ENCODE measurements around the gene FOCAD.

FOCAD gene

GRCh38 chr9:20713172-20713571, 29.1 kb downstream of the FOCAD start:
- no peaks in the 10 kb centered on the region for H3K4me1 ChIP-seq (ENCODE audit: control insufficient read depth, low read depth, low read length)
- H3K9me3 ChIP-seq (ENCODE audit: control insufficient read depth, low read depth, low read length), result no peaks in the 10 kb centered on the region
- H3K27me3 ChIP-seq (ENCODE audit: control insufficient read depth, insufficient read depth, low read length), result no peaks in the 10 kb centered on the region
- H3K4me3 ChIP-seq (ENCODE audit: low read length), result no peak overlapping the region
- peaks cover under 1% of the 10 kb centered on the region for H3K36me3 ChIP-seq (ENCODE audit: control insufficient read depth, low read depth, low read length)
- H3K9ac ChIP-seq (ENCODE audit: low read length), result no peak overlapping the region
- no peak overlapping the region for H3K27ac ChIP-seq (ENCODE audit: low read length)

DNA sequence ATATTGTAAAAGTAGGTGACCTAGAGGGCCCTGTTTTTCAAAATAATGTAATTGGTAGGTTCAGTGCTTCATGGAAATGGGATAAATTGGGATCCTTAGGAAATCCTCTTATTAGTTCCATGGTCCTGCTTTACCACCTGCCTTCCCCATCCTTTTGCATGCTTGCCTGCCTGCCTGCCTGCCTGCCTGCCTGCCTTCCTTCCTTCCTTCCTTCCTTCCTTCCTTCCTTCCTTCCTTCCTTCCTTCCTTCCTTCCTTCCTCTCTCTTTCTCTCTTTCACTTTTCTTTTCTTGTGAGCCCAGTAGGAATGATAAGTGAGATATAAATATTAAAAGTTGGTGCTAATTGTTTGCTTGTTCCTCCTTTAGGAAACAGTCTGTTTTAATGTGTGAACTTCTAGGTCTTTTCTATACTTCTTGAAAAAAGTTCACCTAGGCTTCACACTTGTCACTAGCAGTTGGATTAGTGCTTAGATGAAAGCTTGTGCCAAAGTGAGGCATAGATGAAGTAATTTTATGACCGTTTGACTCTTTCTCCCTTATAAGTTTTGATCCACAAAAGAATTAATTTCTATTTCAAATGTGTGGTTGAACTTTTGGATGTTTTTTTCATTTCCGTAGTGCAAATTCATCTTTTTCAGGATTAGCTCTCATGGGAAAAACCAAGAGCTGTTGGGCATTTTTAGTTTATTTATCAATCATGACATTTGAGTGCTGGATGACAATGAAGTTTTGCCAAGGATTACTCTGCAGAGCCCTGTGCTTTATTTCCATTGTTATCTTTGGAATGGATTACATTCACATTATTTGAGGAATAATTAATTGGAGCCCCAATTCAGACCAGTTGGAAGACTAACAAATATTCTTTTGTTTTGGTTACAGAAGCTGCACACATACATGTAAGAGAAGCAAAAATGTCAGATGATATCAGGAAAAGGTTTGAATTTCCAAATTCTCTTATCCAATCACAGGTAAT, 30.7 kb downstream of the FOCAD start:
- no peaks in the 10 kb centered on the region for H3K4me1 ChIP-seq (ENCODE audit: control insufficient read depth, low read depth, low read length)
- H3K27ac ChIP-seq (ENCODE audit: low read length), result no peak overlapping the region
- H3K9ac ChIP-seq (ENCODE audit: low read length), result no peak overlapping the region
- peaks cover 3% of the 10 kb centered on the region for H3K36me3 ChIP-seq (ENCODE audit: control insufficient read depth, low read depth, low read length)
- no peaks in the 10 kb centered on the region for H3K9me3 ChIP-seq (ENCODE audit: control insufficient read depth, low read depth, low read length)
- H3K4me3 ChIP-seq (ENCODE audit: low read length), result no peak overlapping the region
- no peaks in the 10 kb centered on the region for H3K27me3 ChIP-seq (ENCODE audit: control insufficient read depth, insufficient read depth, low read length)

DNA sequence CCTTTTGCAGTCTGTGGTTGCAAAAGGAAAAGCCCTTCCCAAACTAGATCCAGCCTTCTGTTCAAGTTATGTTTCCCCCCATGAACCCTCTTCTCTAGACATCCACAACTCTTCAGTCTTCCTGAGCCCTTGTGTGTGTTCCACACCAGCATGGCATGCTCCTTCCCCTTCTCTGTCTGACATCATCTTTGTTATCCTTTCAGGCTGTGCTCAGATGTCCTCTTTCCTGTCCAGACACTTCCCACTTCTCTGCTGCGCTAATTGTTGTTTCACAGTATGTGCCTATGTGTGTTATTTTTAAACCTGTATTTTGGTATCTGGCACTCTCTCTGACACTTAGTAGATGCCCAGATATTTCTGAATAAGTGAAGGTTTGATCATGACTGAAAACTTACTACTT, 38.2 kb downstream of the FOCAD start:
- no peaks in the 10 kb centered on the region for H3K27me3 ChIP-seq (ENCODE audit: control insufficient read depth, insufficient read depth, low read length)
- H3K9ac ChIP-seq (ENCODE audit: low read length), result no peak overlapping the region
- no peak overlapping the region for H3K4me3 ChIP-seq (ENCODE audit: low read length)
- peaks cover 21% of the 10 kb centered on the region for H3K36me3 ChIP-seq (ENCODE audit: control insufficient read depth, low read depth, low read length)
- H3K4me1 ChIP-seq (ENCODE audit: control insufficient read depth, low read depth, low read length), result no peaks in the 10 kb centered on the region
- H3K27ac ChIP-seq (ENCODE audit: low read length), result no peak overlapping the region
- H3K9me3 ChIP-seq (ENCODE audit: control insufficient read depth, low read depth, low read length), result no peaks in the 10 kb centered on the region

DNA sequence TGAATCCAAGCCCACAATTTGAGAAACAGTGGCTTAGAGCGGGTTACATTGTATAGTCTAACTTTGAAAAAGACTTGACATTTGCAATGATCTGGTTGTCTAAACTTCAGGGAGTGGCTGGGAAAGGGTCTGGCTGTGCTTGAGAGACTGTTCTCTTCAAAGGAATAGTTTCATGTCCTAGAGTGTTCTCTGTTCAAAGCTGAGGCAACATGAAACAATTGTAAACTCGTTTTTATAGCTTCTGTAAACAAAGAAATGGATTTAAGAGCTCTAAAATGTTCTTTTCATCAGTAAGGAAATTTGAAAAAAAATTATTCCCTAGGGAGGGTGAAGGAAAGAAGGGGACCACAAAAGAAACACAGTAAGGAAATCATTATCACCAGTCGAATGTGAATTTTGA, 41.6 kb downstream of the FOCAD start:
- no peak overlapping the region for H3K9ac ChIP-seq (ENCODE audit: low read length)
- no peaks in the 10 kb centered on the region for H3K27me3 ChIP-seq (ENCODE audit: control insufficient read depth, insufficient read depth, low read length)
- no peak overlapping the region for H3K4me3 ChIP-seq (ENCODE audit: low read length)
- H3K27ac ChIP-seq (ENCODE audit: low read length), result no peak overlapping the region
- H3K9me3 ChIP-seq (ENCODE audit: control insufficient read depth, low read depth, low read length), result no peaks in the 10 kb centered on the region
- peaks cover 11% of the 10 kb centered on the region for H3K36me3 ChIP-seq (ENCODE audit: control insufficient read depth, low read depth, low read length)
- no peaks in the 10 kb centered on the region for H3K4me1 ChIP-seq (ENCODE audit: control insufficient read depth, low read depth, low read length)

DNA sequence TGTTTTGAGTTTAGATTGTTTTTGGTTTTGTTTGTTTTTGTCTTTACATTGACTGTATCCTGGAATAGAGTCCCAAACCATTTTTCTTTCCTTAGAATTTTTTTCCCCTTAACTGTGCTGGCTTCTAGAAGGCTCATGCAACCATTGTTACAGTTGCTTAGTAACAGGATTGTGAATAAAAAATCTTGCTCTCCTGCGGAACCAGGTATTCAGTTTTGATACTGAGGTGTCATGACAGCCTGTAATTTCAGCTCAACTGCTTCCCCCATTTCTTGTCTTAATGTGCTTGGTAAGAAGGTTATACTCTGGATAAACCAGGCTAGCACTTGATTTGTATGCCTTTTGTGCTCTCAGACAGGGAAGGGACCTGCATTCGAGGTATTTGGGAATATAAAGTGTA, 42.1 kb downstream of the FOCAD start:
- H3K9me3 ChIP-seq (ENCODE audit: control insufficient read depth, low read depth, low read length), result no peaks in the 10 kb centered on the region
- H3K36me3 ChIP-seq (ENCODE audit: control insufficient read depth, low read depth, low read length), result peaks cover 10% of the 10 kb centered on the region
- no peaks in the 10 kb centered on the region for H3K4me1 ChIP-seq (ENCODE audit: control insufficient read depth, low read depth, low read length)
- no peak overlapping the region for H3K27ac ChIP-seq (ENCODE audit: low read length)
- no peak overlapping the region for H3K9ac ChIP-seq (ENCODE audit: low read length)
- H3K27me3 ChIP-seq (ENCODE audit: control insufficient read depth, insufficient read depth, low read length), result no peaks in the 10 kb centered on the region
- H3K4me3 ChIP-seq (ENCODE audit: low read length), result no peak overlapping the region

- Histone ChIP-seq H3K4me3 (ENCODE audit: low read length) (no peak overlapping the region), H3K9ac (ENCODE audit: low read length) (no peak overlapping the region), H3K4me1 (ENCODE audit: control insufficient read depth, low read depth, low read length) (no peaks in the 10 kb centered on the region), H3K36me3 (ENCODE audit: control insufficient read depth, low read depth, low read length) (no peaks in the 10 kb centered on the region), H3K27ac (ENCODE audit: low read length) (no peak overlapping the region), H3K27me3 (ENCODE audit: control insufficient read depth, insufficient read depth, low read length) (no peaks in the 10 kb centered on the region), H3K9me3 (ENCODE audit: control insufficient read depth, low read depth, low read length) (no peaks in the 10 kb centered on the region)
These were observed 44.6 kb downstream of the FOCAD start for GRCh38 chr9:20728493-20729220.

DNA sequence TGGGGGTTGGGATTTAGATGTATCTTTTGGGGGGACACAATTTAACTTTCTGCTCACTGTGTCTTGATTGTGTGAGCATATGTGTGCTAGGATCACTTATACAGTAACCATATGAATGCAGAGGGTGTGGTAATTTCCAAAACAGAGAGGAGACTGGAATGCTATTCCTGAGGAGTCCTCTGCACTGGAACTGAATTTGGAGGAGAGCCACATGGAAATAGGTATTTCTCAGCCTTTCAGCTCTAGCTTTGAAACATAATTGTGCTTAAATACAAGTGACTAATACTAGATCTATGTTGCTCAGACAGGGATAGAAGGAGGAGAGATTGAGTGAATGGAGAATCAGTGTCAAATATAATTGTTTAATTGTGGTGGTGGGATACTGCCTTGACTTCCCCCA, 45.5 kb downstream of the FOCAD start:
- H3K27me3 ChIP-seq (ENCODE audit: control insufficient read depth, insufficient read depth, low read length), result no peaks in the 10 kb centered on the region
- no peak overlapping the region for H3K4me3 ChIP-seq (ENCODE audit: low read length)
- H3K9ac ChIP-seq (ENCODE audit: low read length), result no peak overlapping the region
- H3K27ac ChIP-seq (ENCODE audit: low read length), result no peak overlapping the region
- H3K36me3 ChIP-seq (ENCODE audit: control insufficient read depth, low read depth, low read length), result no peaks in the 10 kb centered on the region
- no peaks in the 10 kb centered on the region for H3K4me1 ChIP-seq (ENCODE audit: control insufficient read depth, low read depth, low read length)
- H3K9me3 ChIP-seq (ENCODE audit: control insufficient read depth, low read depth, low read length), result no peaks in the 10 kb centered on the region

GRCh38 chr9:20732118-20732517, 48.1 kb downstream of the FOCAD start:
- Histone ChIP-seq H3K27ac (ENCODE audit: low read length) (no peak overlapping the region), H3K36me3 (ENCODE audit: control insufficient read depth, low read depth, low read length) (no peaks in the 10 kb centered on the region), H3K4me3 (ENCODE audit: low read length) (no peak overlapping the region), H3K9ac (ENCODE audit: low read length) (no peak overlapping the region), H3K4me1 (ENCODE audit: control insufficient read depth, low read depth, low read length) (no peaks in the 10 kb centered on the region), H3K27me3 (ENCODE audit: control insufficient read depth, insufficient read depth, low read length) (no peaks in the 10 kb centered on the region), H3K9me3 (ENCODE audit: control insufficient read depth, low read depth, low read length) (no peaks in the 10 kb centered on the region)

DNA sequence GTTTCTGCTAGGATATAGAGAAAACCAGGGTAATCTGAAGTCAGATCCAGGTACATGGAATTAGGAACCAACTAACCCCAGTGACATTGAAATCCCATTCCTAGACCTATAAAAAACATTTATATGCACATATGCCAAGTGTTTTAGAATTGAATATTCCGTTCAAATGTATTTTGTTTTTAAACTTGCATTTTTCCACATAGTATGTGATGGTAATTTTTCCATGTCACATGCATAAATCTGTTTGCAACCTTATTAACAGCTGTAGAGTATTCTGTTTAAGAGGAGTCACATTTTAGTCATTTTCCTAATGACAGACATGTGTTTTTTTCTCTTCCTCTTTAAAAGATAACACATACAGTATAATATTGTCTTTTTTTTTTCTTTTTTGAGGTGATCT, 50.2 kb downstream of the FOCAD start:
- H3K27me3 ChIP-seq (ENCODE audit: control insufficient read depth, insufficient read depth, low read length), result no peaks in the 10 kb centered on the region
- no peaks in the 10 kb centered on the region for H3K4me1 ChIP-seq (ENCODE audit: control insufficient read depth, low read depth, low read length)
- no peak overlapping the region for H3K4me3 ChIP-seq (ENCODE audit: low read length)
- H3K9ac ChIP-seq (ENCODE audit: low read length), result no peak overlapping the region
- H3K9me3 ChIP-seq (ENCODE audit: control insufficient read depth, low read depth, low read length), result no peaks in the 10 kb centered on the region
- H3K36me3 ChIP-seq (ENCODE audit: control insufficient read depth, low read depth, low read length), result peaks cover 4% of the 10 kb centered on the region
- H3K27ac ChIP-seq (ENCODE audit: low read length), result no peak overlapping the region

- no peak overlapping the region for H3K9ac ChIP-seq (ENCODE audit: low read length)
- H3K27me3 ChIP-seq (ENCODE audit: control insufficient read depth, insufficient read depth, low read length), result no peaks in the 10 kb centered on the region
- H3K4me1 ChIP-seq (ENCODE audit: control insufficient read depth, low read depth, low read length), result no peaks in the 10 kb centered on the region
- no peak overlapping the region for H3K4me3 ChIP-seq (ENCODE audit: low read length)
- peaks cover 8% of the 10 kb centered on the region for H3K36me3 ChIP-seq (ENCODE audit: control insufficient read depth, low read depth, low read length)
- no peaks in the 10 kb centered on the region for H3K9me3 ChIP-seq (ENCODE audit: control insufficient read depth, low read depth, low read length)
- H3K27ac ChIP-seq (ENCODE audit: low read length), result no peak overlapping the region
These were observed 56.2 kb downstream of the FOCAD start for GRCh38 chr9:20740304-20740703.

GRCh38 chr9:20740929-20741582, 57.0 kb downstream of the FOCAD start:
- H3K27ac ChIP-seq (ENCODE audit: low read length), result no peak overlapping the region
- H3K36me3 ChIP-seq (ENCODE audit: control insufficient read depth, low read depth, low read length), result peaks cover 8% of the 10 kb centered on the region
- H3K4me1 ChIP-seq (ENCODE audit: control insufficient read depth, low read depth, low read length), result no peaks in the 10 kb centered on the region
- H3K9me3 ChIP-seq (ENCODE audit: control insufficient read depth, low read depth, low read length), result no peaks in the 10 kb centered on the region
- no peak overlapping the region for H3K4me3 ChIP-seq (ENCODE audit: low read length)
- no peak overlapping the region for H3K9ac ChIP-seq (ENCODE audit: low read length)
- no peaks in the 10 kb centered on the region for H3K27me3 ChIP-seq (ENCODE audit: control insufficient read depth, insufficient read depth, low read length)
